ENCODE measurements around the gene NOL9.

Gene NOL9

GRCh38 chr1:6483017-6483760, 71.1 kb downstream of the NOL9 start:
- in situ Hi-C loops (cut with MboI; ENCODE audit: low pct_unique_long_range_greater_than_20kb, low sequenced_read_pairs, unreplicated experiment), result loop anchor here (25.0 kb wide), 1 partner anchor 729 kb away; no protein-coding TSS in a partner anchor
- no peak for DNase-seq (ENCODE audit: low spot score)
- no peak for TF ChIP-seq CTCF (IDR thresholded peaks at IDR 0.05; ENCODE audit: extremely low read depth, insufficient read depth, missing control alignments)

GRCh38 chr1:6481820-6482219, 72.5 kb downstream of the NOL9 start:
- in situ Hi-C loops (cut with MboI; ENCODE audit: low pct_unique_long_range_greater_than_20kb, low sequenced_read_pairs, unreplicated experiment), result loop anchor here (25.0 kb wide), 1 partner anchor 730 kb away; no protein-coding TSS in a partner anchor
- no peak for TF ChIP-seq CTCF (IDR thresholded peaks at IDR 0.05; ENCODE audit: extremely low read depth, insufficient read depth, missing control alignments)
- no peak for DNase-seq (ENCODE audit: low spot score)

GRCh38 chr1:6477039-6477820, 77.1 kb downstream of the NOL9 start:
- DNase-seq (ENCODE audit: low spot score), result no peak
- in situ Hi-C loops (cut with MboI; ENCODE audit: low pct_unique_long_range_greater_than_20kb, low sequenced_read_pairs, unreplicated experiment), result loop anchor here (25.0 kb wide), 1 partner anchor 735 kb away; no protein-coding TSS in a partner anchor
- TF ChIP-seq CTCF (IDR thresholded peaks at IDR 0.05; ENCODE audit: extremely low read depth, insufficient read depth, missing control alignments), result no peak

GRCh38 chr1:6476483-6476882, 77.8 kb downstream of the NOL9 start:
- no peak for DNase-seq (ENCODE audit: low spot score)
- TF ChIP-seq CTCF (IDR thresholded peaks at IDR 0.05; ENCODE audit: extremely low read depth, insufficient read depth, missing control alignments), result no peak
- in situ Hi-C loops (cut with MboI; ENCODE audit: low pct_unique_long_range_greater_than_20kb, low sequenced_read_pairs, unreplicated experiment), result loop anchor here (25.0 kb wide), 1 partner anchor 736 kb away; no protein-coding TSS in a partner anchor

- in situ Hi-C loops (cut with MboI; ENCODE audit: low pct_unique_long_range_greater_than_20kb, low sequenced_read_pairs, unreplicated experiment), result loop anchor here (25.0 kb wide), 1 partner anchor 737 kb away; no protein-coding TSS in a partner anchor
- TF ChIP-seq CTCF (IDR thresholded peaks at IDR 0.05; ENCODE audit: extremely low read depth, insufficient read depth, missing control alignments), result peak; percentile 95
- peak; percentile 93 for DNase-seq (ENCODE audit: low spot score)
Observed at GRCh38 chr1:6475381-6476133, 78.8 kb downstream of the NOL9 start.

- TF ChIP-seq CTCF (IDR thresholded peaks at IDR 0.05; ENCODE audit: extremely low read depth, insufficient read depth, missing control alignments), result no peak
- in situ Hi-C loops (cut with MboI; ENCODE audit: low pct_unique_long_range_greater_than_20kb, low sequenced_read_pairs, unreplicated experiment), result loop anchor here (25.0 kb wide), 1 partner anchor 737 kb away; no protein-coding TSS in a partner anchor
- no peak for DNase-seq (ENCODE audit: low spot score)
Observed at GRCh38 chr1:6474815-6475282, 79.5 kb downstream of the NOL9 start.

All from GM13977 (cell line).